HT1080 (cell line): ENCODE data around the gene PGAM5. TPM values are rescaled to one million over a fixed set of nuclear protein-coding genes. Genes with fewer than 3 reads are reported as not detected.

Source experiments
- DNase-seq: peaks from one replicate; pipeline ENCODE4 v3.0.0-alpha.2; 2015; ENCODE audit warnings: low read depth
- polyA plus RNA-seq, 2 experiments: library from polyadenylated mRNA; depleted of rRNA; stranded (reverse); fragments of >200 nt; gene quantifications; 2 replicates each; pipeline ENCODE4 v1.2.3, GENCODE V29; 2015
- total RNA-seq: library from RNA; depleted of rRNA; stranded (reverse); fragments of >200 nt; shearing (Covaris generic); gene quantifications from 2 replicates; pipeline ENCODE4 v1.2.3, GENCODE V29; 2014; rRNA removed

Gene PGAM5
- 125 and 145 TPM in 2 replicates for total RNA-seq
- polyA plus RNA-seq (2015; cell fraction: cytosol; rRNA removed): 45.7 and 52.4 TPM in 2 replicates
- polyA plus RNA-seq (2015; cell fraction: nucleus; rRNA removed): 28.3 and 29.7 TPM in 2 replicates

DNA sequence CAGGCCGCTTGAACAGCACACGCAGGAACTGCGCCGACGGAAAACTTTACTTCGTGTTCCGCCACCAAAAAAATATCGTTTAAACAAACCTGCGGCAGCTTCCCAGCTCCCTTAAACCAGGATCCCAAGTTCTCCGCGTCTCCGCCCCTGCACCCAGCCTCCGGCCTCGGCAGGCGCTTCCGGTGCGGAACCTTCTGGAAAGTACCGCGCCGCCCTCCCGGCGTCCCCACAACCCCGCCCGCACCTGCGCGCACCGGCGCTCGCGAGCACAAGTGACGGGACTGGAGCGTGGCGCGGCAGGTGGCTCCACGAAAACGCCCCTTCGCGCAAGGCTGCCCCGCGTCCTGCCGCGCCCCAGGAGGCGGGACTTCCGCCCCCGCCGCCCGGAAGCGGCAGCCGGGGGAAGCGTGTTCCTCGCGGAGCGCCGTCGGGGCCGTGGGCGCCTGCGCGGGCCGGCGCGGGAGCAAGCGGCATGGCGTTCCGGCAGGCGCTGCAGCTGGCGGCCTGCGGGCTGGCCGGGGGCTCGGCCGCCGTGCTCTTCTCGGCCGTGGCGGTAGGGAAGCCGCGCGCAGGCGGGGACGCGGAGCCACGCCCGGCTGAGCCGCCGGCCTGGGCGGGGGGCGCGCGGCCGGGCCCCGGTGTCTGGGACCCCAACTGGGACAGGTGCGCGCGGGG lies at the start of gene PGAM5:
Gene PGAM5, plus strand, starts transcription at position 438 of the 675 bp plus-strand sequence. Its CDS starts 35 bp downstream, at position 473.
- DNase-seq: peak; percentile 71

DNA sequence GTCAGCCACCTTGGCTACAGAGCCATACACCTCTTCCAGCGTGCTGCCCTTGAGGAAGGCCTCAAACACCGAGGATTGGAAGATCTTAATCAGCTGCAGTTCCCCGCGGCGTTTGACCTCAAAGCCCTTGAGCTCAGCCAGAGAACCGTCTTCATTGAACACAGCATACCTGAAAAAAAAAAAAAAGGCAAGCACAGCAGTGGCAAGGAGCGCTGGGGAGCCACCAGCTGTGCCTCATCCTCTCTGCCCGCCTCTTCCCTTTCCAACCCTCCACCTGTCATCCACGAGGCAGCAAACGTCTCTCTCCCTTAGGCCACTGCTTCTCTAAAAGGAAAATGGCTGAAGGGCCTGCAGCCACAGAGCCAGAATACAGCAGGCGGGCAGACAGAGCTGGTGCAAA lies 49.6 kb upstream of the PGAM5 start:
- no peak for DNase-seq

DNA sequence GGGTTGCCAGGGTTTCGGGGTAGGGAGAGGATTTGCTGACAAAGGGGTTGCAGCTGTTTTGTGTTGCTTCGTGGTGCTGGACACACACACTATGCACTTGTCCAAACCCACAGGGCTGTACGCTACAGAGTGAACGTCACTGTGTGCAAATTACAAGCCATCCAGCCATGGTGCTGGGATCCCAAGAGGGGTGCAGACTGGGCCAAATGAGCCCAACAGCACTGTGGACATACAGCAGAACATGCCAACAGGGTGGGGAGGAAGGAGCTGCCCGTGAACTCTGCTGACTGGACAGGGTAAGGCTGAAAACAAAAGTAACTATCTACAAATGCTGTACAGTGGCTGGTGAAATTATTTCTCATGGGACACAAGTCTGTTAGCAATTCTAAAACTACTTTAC lies 48.7 kb upstream of the PGAM5 start:
- no peak for DNase-seq

DNA sequence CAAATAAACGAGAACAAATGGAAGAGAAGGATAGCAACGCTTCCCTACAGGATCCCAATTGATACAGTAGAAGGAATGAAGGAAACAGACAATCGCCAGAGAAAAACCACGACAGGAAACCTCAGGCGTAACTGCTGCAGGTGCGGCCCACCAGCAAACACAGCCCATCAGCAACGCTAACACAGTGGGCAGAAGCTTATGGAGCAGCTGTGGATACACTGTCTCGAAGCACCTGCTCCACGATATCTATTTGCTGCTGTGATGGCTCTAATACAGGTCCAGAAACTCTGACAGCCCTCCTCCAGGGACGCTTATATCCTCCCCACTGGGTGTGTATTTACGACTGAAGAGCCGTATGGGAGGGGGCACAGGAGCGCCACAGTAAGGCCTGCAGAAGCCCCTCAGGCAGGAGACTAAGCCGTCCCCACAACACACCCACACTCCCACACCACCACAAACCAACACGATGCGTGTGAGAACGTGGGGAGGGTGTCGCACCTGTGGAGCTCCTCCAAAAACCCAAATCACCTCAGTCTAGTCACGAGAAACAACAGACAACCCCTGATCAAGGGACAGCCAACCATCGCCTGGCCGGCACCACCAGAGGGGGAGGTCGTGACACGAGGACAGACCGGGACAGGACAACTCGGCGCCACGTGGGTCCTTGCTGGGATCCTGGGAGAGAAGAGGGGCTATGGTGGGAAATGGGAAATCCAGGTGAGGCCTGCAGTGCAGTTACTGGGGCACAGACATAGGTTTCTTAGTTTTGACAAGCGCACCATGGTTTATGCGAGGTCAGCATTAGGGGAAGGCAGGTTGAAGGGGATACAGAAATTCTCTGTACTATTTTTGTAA lies 47.5 kb upstream of the PGAM5 start:
- DNase-seq: no peak

DNA sequence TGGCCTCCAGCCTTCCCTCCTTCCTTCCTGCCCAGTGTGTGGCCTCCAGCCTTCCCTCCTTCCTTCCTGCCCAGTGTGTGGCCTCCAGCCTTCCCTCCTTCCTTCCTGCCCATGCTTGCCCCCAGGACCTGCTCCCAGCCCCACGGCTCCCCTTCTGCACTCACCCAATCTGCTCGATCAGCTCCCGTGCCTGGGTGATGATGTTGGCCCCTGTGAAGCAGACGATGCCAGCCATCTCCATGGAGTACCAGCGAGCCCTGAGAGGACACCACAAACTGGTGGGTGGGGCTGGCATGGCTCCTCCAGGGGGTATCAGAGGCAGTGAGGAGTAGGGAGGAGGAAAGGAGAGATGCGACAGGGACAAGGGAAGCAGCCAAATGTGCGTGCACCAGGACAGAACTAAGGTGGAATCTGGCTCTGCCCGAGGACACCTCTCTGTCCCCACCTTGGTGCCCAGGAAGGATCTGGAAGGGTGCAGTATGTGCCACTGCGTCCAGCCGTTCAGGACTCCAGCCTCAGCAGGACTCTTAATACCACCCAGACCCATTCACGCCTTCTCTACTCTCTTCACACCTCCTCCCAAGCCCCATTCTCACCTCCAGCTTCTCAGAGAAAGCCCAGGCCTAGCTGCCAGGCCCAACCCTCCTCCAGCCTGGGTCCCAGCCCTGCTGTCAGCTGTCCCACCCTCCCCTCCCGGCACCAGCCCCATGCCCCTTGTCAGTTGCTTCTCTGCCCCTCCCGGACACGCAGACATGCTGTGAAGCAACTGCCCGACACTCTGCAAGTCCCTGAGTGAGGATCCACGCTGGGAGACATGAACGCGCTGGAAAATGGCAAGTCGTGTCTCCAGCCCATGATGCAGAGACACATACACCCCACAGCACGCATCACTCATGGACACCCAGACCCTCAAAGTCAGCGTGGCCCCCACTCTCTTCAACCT lies 46.2 kb upstream of the PGAM5 start:
- DNase-seq: no peak

DNA sequence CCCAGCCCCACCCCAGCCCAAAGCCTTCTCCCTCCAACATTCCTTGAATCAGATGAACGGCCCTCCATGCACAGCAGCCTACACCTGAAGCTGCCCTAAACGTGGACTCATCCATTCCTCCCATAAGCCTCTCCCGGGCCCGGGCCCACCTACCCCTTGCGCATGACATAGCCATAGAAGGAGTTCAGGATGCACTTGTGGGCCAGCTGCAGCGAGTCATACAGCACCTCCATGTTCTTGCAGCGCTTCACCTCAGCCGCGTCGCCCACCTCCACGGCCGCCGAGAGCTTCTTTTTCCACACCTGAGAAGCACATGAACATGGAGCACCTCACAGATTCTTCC lies 45.5 kb upstream of the PGAM5 start:
- DNase-seq: no peak

DNA sequence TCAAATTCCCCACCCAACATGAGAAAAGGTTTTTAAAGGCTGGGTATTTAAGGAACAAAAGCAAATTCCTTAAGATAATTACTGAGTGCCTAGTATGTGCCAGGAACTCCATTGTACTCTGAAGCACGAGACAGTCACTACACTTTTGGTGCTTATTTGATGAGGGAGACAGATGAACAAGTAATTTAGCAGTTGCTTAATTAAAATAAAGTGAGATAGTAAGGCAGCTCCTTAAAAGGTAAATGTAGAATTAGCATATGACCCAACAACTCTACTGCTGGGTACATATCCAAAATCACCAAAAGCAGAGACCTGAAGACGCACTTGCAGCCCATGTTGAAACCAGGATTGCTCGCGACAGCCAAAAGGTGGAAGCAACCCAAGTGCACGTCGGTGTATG lies 44.8 kb upstream of the PGAM5 start:
- no peak for DNase-seq

DNA sequence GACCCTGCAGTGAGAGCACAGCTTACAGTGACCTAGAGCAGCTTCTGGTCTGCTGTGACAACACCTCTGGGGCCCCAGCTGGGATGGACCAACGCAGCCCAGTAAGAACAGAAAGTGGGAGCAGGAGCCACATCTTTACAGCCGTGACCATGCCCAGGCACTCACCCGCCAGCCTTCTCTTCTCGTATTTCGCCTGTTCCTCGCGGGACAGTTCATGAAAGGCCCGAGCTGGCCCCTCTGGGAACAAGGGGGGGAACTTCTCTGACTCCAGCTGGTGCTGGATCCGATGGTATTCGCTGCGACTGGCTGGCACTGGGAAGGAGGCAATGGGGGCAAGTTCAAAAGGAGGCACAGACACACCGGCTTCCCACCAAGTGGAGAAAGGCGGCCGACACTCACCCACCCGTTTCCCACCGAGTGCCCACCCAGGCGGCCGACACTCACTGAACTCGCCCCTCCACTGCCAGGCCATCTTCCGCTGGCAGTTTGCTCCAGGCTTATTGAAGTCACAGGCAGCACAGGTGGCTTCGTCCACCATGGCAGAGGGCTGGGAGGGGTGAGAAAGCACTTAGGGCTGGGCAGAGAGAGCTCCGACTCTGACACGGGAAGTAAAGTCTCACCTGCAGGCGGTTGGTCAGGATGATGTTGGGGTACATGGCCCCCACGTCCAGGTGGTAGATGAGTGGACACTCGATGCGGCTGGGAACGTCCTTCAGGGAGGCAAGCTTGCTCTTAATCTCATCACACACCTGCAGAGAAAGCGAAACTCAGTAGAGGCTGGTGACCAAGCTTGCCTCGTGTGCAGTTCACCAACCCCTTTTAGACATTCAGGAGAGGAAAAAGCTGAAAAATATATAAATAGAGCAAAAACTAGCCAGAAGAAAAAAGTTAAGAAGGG lies 42.2 kb upstream of the PGAM5 start:
- no peak for DNase-seq

DNA sequence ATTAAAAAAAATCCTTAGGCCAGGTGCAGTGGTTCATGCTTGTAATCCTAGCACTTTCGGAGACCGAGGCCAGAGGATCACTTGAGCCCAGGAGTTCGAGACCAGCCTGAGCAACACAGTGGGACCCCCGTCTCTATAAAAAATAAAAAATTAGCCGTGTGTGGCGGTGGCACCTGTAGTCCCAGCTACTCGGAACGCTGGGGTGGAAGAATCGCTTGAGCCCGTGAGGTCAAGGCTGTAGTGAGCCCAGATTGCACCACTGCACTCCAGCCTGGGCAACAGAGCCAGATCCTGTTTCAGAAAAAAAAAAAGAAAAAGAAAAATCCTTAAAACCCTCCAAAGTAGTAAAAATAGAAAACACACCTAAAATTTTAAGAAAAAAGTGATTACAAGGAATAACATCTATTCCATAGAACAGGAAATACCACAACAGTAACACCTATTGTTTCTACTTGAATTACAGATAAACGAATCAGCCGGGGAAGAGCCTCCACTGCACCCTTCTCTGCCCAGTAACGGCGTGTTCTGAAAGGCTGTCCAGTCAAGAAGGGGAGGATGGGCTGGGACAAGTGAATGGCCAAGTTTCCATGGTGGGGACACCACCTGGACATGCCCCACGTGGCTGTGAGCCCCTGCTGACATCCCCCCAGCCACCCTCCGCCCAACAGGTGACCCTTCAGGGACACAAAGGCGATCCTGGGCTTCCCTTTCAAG lies 41.3 kb upstream of the PGAM5 start:
- peak; percentile 22 for DNase-seq

DNA sequence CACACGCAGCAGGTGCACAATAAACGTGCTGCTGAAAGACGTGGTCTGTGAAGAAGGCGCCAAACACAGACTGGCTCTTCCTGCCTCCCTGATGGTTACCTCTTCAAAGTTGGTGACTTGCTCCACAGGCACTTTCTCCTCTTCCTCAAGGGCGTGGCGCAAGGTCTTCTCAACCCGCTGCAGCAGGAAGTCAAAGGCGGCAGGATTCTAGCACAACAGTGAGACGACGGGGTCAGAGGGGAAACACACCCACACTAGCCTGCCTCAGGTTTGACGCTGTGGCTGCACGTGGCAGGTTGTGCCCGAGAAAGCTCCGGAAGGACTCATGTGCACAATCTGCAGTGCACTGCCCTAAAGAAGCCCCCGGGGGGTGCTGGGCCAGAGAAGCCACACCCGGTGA lies 38.5 kb upstream of the PGAM5 start:
- no peak for DNase-seq

DNA sequence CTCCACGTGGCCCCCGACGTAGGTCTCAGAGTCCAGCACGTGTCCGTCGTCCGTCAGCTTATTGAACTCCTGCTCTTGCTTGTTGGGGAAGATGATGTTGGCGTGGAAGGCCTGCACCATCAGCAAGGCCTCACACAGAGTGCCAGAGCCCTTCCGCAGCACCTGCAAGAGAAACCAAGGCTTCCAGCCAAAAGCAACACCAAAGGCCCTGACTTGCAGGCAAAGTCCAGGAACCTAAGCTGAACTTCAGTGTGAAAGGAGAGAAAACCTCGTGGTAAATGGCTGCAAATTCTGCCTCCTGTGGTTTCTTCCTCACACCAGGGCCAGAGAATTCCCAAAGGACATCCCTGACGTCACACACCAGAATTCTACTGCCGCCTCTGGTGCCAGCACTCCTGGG lies 38.0 kb upstream of the PGAM5 start:
- DNase-seq: no peak

DNA sequence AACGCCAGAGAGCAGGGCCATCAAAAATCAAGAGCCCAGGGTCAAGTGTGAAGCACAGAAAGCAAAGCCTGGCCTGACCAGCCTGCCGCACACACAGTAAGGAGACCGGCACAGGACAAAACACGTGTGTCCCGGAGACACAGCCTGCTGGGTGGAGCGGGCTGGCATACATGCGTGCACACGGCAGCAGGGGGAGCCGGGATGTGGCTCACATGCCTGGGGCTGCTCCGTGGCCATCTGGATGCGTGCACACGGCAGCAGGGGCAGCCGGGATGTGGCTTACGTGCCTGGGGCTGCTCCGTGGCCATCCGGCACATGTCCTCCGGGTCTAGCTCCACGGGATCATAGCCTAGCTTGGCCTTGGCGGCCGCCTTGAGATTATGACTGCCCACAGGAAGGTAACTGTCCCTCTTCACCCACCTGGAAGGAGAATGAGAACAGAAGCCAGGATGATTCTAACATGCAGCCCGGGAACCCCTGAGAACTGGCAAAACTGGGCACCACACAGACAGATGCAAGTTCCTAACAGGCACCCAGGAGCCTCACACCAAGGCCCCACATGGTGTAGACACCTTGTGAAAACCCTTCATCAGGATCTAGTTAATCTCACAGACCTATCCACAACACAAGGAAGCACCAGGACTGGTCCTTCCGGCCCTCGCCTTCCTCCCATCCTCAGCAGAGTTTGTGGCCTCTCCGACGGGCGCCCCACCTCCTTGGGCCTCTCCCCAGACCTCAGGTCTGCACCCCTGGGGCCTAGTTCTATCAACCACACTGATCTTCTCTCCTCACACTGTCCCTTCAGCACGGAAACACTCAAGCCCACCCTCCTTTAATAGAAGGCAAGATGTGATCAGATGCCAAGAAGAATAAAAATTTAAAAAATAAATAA lies 37.1 kb upstream of the PGAM5 start:
- DNase-seq: no peak

DNA sequence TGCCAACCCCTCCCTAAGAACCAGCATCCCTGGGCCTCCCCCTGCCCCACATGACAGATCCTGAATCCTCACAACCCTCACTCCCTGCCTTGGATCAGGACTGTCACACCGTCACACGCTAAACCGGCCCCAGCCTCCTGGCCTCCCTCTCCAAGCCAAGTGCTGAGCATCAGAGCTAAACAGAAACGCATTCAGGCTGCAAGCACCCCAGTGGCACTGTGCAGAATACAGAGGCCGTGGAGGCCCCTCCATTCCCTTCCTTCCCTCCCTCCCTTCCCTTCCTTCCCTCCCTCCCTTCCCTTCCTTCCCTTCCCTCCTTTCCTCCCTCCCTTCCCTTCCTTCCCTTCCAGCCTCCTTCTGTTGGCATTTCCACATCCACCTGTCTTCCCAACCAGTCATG lies 36.1 kb upstream of the PGAM5 start:
- DNase-seq: no peak

DNA sequence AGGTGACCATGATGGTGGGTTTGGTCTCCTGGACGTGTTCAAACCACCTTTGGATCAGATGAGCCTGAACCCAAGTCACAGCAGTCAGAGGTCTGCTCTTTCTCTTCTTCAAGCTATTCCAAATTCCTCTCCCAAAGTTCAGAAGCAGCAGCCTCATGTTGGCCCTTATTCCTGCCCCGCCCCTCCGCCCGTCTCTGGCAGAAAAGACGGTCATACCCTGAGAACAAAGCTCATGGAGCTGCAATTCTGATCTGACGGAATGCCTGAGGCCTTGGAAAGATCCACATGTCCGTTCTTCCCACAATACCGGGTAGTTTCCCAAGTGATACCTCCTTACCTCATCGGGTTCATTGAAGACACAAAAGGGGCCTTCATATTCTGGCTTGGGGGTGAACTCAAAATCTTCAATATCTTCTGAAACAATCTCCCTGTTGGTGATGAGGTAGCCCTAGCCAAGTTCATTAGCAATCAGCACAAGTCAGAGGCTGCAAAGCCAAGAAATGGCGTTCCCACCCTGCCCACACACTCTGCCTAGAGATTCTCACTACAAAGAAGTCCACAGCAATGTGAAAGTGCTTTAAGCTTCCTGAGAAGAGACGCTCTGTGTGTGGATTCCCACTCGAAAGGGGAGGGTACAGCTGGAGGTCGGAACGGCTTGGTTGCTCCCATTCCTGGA lies 34.7 kb upstream of the PGAM5 start:
- DNase-seq: no peak

DNA sequence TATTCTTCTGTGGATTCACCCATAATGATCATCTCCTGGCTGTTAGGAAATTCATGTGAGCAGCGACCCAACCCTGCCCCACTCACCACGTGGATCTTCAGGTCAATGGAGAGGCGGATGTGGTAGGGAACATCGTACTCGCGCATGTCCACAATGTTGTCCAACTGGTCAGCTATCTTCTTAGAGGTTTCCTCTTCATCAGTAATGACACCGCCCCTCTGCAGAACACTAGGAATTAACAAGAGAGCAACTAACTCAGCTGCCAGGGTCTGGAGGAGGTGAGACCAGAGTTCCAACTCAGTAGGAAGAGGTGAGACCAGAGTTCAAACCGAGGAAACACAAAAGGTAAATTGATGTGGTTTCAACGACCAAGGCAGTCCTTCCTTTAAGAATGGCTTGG lies 33.1 kb upstream of the PGAM5 start:
- DNase-seq: no peak

DNA sequence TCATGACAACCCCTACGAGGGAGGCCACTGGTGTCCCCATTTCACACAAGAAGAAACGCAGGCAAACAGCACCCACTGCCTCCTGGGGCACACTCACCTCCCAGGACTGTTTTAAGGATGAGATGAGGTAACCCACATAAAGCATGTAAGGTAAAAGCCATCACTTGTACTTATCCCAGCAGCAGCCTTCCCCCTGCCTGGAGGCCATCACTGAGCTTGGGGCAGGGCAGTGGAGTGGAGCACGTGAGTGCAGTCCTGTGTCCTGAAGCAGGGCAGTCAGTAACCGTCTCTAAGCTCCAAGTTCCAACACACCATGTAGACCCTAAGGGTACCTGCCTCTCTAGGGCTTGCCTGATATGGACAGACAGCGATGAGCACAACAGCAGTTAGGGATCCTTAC lies 25.2 kb upstream of the PGAM5 start:
- DNase-seq: no peak

DNA sequence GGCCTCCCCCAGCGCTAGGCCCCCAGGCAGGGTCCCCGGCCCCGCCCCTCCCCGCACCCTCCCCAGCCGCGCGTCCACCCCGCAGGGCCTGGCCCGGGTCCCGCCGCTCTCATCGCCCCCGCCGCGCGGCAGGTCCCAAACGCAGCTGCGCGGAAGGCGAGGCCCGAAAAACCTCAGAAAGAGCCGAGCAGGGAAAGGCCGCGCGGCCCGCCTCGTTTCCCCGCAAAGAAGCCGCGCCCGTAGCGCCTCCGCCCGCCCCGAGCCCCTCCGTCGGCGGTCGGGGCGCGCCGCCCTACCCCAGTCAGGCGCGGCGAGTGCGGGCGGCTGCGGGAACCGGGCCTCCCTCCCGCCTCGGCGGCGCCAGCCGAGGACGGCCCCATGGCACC lies 23.8 kb upstream of the PGAM5 start:
- no peak for DNase-seq
